PFSK-1 (cell line): Measurements from ENCODE around the gene SYNE1.

Experiments used
- FOXP2 ChIP-seq: optimal IDR thresholded peaks from 2 replicates; pipeline ENCODE3; 2011; ENCODE audit warnings: borderline replicate concordance, control low read depth, inconsistent platforms; ENCODE audit not compliant: insufficient read depth; ENCODE audit errors: extremely low read length, extremely low read depth
- POLR2AphosphoS5 ChIP-seq: IDR thresholded peaks from 2 replicates; pipeline ENCODE4 v1.6.1; 2012; ENCODE audit warnings: low read depth, mild to moderate bottlenecking, control low read depth, low read length, moderate library complexity
- REST ChIP-seq, 2 experiments: IDR thresholded peaks; 2 replicates each; pipeline versions ENCODE4 v1.6.1 to v1.8.0; 2011 to 2012; ENCODE audit warnings: low read depth in 2 of 2, low read length in 2 of 2, control low read depth in 1 of 2, inconsistent platforms in 1 of 2, mild to moderate bottlenecking in 1 of 2, moderate library complexity in 1 of 2; ENCODE audit not compliant: insufficient read depth in 1 of 2
- SIN3A ChIP-seq: IDR thresholded peaks from 2 replicates; pipeline ENCODE4 v1.6.1; 2012; ENCODE audit warnings: mild to moderate bottlenecking, low read length, moderate library complexity, borderline replicate concordance; ENCODE audit not compliant: insufficient read depth
- TAF1 ChIP-seq: IDR thresholded peaks from 2 replicates; pipeline ENCODE4 v1.6.1; 2012; ENCODE audit warnings: low read length, control low read depth, borderline replicate concordance; ENCODE audit not compliant: insufficient read depth

The SYNE1 gene

GRCh38 chr6:152632121-152632782 is 4.9 kb downstream of the SYNE1 start:
- TF ChIP-seq FOXP2 (no peak), REST (IDR thresholded peaks at IDR 0.05; ENCODE audit: insufficient read depth in 1 of 2, low read depth in 2 of 2, low read length in 2 of 2) (no peak), SIN3A (no peak), TAF1 (no peak), POLR2AphosphoS5 (no peak)

GRCh38 chr6:152631376-152631775 is 5.8 kb downstream of the SYNE1 start:
- TF ChIP-seq FOXP2 = no peak
- TF ChIP-seq SIN3A = no peak
- no peak for TF ChIP-seq REST (IDR thresholded peaks at IDR 0.05; ENCODE audit: insufficient read depth in 1 of 2, low read depth in 2 of 2, low read length in 2 of 2)
- TF ChIP-seq POLR2AphosphoS5 = no peak
- no peak for TF ChIP-seq TAF1

- no peak for TF ChIP-seq TAF1
- no peak for TF ChIP-seq POLR2AphosphoS5
- TF ChIP-seq REST (IDR thresholded peaks at IDR 0.05; ENCODE audit: insufficient read depth in 1 of 2, low read depth in 2 of 2, low read length in 2 of 2) = no peak
- TF ChIP-seq SIN3A = no peak
- no peak for TF ChIP-seq FOXP2
These were observed 6.3 kb downstream of the SYNE1 start for GRCh38 chr6:152630832-152631231.

- TF ChIP-seq TAF1 (no peak), POLR2AphosphoS5 (no peak), SIN3A (no peak), REST (IDR thresholded peaks at IDR 0.05; ENCODE audit: insufficient read depth in 1 of 2, low read depth in 2 of 2, low read length in 2 of 2) (no peak), FOXP2 (no peak)
These were observed 11.9 kb downstream of the SYNE1 start for GRCh38 chr6:152625213-152625612.
